SIG-M5 treated with dmso at 0.1 percent for 504 hours (cell line): ENCODE measurements around the gene CLSTN2.
A peak's percentile ranks its signal among the peaks of the same experiment; 100 is the strongest.

ENCODE experiments used
- DNase-seq: peaks from one replicate; lab custom pipeline; 2025; ENCODE audit not compliant: unreplicated experiment; lab: John Stamatoyannopoulos, UW

The CLSTN2 gene

DNA sequence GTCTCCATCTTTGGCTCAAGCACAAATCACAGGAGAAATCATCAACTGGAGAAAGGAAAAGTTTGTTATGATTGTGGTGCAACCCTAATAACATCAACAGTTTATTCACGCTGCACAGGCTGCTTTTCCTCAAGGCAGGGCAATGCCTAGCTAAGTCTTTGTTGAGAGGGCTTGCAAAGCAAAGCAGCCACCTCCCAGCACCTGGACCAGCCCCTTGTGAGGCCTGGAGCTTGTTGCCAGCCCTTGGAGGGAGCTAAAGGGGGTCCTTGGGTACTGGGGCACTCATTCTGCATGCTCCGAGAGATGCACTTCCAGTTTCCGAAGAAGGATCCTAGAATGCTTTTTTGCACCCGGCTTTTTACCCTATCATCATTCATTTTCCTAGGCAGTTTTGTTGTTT, 288.2 kb downstream of the CLSTN2 start:
- DNase-seq, result no peak

DNA sequence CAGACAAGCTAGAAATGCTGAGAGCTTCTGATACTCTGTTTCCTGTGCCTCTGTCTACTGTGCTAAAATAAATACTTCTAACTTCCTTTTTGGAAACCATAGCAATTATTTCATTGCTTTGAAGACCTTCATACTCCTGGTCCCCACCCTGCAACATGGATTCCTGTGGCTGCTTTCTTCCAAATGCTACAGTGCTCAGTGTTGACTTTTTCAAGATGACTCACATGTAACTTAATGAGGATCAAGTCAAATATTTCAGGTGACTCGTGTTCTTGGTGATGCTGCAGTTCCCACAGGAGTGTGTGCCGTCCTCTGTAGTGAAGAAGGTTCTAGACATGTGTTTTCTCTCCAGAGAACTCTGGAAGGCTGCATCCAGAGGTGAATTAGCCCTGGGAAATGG, 288.6 kb downstream of the CLSTN2 start:
- DNase-seq, result peak; percentile 51

DNA sequence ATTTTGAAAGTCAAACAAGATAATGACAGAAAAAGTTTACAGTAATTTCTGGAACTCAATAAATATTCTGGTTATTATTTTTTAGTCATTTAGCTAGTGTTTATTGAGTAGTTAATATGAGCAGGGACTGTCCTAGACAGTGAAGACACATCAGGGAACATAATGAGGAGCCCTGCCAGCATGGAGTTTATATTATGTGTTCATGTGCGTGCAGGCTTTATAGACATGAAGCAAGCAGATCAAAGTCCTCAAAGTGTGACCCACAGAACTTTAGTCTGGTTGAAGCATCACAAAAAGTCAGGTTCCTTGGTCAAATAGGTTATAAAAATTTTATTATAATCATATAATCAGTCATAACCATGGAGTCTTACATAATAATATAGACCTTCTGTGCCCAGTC, 289.3 kb downstream of the CLSTN2 start:
- DNase-seq, result no peak

DNA sequence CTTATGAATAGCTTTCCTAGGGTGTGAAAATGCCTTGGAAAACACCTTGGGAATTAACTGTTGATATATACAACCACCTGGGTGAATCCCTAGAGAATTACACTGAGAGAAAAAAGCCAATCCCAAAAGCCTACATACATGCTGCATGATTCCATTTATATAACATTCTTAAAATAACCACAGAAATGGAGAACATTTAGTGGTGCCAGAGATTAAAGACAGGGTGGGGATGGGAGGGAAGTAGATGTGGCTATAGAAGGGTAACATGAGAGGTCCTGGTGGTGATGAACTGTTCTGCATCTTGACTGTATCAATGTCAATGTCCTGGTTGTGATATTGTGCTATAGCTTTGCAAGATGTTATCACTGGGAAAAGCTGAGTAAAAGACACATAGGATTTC, 291.0 kb downstream of the CLSTN2 start:
- DNase-seq, result no peak

DNA sequence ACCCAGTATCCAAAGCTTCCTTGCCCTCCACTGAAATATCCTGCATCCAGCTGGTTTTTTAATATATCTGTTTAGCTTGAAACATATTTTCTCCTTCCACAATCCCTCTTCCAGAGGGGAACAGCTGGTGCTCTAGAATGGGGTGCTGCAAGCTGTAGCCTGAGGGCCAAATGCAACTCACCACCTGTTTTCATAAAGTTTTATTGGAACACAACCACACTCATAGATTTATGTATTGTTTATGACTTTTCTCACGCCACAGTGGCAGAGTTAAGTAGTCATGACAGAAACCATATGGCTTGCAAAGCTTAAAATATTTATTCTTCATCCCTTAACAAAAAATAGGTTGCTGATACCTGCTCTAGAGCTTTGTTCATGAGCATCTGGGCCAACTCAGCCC, 298.7 kb downstream of the CLSTN2 start:
- no peak for DNase-seq

DNA sequence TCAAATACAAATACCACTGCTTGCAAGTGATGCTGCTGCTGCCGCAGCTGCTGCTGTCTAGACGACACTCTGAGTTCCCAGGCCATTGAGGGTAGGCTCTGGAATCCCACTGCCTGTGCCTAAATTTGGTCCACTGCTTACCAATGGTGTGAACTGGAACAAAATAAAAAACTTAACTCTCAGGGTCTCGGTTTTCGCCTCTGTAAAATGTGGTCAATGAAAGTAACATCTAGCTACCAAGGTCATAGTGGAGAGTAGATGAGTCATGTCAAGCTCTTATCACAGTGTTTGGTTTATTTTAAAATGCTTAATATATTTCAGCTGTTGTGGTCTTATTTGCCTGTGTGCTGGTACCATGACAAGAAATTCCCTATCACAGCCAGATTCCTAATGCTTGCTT, 299.3 kb downstream of the CLSTN2 start:
- no peak for DNase-seq

DNA sequence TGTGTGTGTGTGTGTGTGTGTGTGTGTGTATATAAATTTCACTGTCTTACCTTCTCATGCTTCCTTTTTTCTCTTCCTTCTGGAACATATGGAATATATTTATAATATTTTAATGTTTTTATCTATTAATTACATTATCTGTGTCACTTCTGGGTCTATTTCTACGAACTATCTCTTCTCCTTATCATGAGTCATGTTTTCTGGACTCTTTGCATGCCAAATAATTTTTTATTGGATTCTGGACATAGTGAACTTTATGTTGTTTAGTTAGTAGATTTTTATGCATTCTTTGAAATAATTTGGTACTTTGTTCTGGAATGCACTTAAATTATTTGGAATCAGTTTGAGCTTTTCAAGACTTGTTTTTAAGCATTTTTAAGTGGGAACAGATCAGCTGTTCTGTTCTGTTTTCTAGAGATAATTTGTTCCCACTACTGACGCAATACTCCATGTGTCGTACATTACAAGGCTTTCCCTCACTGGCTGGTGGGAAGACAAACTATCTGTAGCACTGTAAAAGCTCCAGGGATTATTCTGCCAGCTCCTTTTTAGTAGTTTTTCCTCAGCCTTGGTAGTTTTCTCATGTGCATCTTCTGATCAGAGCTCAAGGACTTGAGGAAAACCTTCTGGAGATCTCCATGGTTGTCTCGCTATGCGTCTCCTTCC, 302.0 kb downstream of the CLSTN2 start:
- no peak for DNase-seq

DNA sequence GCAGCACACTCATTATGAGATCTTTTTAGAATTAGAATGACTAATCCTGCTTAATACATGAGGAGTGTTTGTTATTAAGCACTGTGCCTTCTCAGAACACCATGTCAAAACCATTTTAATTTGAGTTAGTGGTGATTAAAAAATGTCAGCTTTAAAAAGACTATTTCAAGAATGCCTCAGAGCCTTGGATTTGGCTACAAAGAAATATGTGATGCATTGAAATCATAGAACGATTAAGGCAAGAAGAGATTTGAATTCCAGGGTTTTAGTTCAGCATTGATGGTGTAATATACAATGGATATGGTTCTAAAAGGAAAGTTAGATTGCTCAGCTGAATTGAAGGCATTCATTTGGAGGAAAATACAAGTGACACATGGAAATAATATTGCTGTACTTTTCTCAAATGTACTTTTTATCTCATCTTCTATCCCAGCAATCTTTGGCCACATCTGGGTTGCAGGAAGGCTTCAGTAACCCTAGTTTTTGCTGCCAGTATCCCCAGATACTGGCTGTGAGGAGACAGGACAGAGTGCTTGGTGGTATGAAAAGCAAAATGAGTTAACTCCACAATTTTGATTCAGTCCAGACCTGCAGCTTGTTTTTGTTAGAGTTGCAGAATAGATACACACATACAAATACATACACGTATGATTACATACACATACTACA, 303.8 kb downstream of the CLSTN2 start:
- no peak for DNase-seq

DNA sequence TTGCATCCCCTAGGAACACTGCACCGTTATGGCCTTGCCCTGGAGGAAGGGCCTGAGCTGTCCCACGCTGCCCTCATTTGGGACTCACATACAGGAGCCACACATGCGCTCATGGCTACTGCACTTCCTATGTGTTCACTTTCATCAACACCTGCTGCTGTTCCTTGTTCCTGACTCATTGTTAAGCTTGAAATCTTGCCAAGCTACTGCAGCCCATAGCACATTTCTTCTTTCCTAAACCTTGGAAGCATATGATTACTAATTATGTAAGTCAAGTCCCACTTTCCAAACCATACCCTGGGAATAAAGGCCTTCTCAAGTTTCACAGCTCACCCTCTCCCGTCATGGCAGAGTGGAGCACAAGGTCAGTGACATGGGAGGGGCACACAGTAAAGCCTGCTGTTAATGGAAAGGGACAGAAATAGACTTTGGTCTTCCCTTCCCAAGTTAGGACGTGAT, 307.9 kb downstream of the CLSTN2 start:
- DNase-seq, result no peak

DNA sequence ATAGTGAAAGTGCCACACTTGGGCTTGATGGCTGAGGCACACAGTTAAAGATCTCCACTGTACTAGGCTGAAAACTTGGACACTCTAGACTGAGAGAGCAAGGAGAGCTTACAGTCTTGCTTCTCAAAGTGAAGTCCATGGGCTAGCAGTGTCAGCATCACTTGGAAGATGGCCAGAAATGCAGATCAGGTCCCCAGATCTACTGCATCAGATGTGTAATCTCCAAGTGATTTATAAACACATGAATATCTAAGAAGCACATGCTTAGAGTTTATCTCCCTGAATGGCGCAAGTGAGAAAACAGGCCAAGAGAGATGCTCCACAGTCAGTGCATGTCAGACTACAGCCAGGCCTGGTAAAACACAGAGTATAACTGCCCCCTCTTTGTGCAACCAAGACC, 308.6 kb downstream of the CLSTN2 start:
- no peak for DNase-seq

DNA sequence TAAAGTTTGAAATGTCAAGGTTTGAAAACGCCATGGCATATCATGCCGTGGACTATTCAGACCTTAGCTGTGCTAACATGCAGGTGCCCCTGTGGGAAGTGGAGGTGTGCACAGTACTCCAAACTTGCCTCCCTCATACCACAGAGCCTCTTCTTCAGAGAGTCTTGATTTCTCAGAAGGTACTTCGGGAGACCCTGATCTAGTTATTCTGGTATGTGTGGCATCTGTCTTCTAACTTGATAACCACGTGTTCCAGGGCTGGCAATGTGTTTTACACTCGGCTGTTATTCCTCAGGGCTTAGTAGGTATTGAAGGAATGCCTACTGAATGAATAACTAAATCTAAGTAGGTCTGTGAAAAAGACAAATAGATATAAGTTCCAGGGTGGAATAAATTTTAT, 309.9 kb downstream of the CLSTN2 start:
- DNase-seq, result no peak

DNA sequence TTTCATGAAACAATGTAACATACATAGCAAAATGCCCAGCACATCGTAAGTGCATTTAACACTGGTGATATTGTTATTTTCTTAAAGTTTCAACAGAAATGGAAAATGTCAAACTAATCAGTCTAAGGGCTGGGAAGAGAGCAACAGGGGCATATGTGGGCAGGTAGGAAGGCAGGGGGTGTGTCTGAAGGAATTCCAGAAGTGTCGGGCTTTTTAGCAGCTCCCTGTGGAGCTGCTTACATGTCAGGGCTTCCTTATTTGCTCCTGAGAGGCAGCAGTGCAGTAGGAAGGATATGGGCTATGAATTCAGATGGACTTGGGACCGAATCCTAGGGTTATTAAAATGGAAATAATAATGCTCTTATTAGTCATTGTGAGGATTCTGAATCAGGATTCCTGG, 311.6 kb downstream of the CLSTN2 start:
- DNase-seq, result no peak

DNA sequence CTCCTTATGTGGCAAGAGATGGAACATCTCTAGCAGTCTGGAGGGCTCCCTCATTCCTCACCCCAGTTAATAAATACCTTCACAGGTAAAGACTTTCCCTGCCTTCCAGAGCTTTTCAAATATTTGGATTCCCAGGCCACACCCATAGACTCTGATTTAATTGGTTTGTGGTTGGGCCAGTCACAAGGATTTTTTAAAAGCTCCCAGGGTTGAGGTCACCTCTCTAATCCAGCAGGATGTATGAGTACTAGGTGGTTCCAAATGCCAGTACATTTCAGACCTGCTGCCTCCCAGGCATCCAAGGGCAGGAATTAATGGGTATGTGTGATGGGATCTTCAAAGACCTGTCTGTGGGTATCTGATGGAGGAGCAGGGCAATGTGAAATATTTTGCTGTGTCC, 312.8 kb downstream of the CLSTN2 start:
- DNase-seq, result peak; percentile 4

DNA sequence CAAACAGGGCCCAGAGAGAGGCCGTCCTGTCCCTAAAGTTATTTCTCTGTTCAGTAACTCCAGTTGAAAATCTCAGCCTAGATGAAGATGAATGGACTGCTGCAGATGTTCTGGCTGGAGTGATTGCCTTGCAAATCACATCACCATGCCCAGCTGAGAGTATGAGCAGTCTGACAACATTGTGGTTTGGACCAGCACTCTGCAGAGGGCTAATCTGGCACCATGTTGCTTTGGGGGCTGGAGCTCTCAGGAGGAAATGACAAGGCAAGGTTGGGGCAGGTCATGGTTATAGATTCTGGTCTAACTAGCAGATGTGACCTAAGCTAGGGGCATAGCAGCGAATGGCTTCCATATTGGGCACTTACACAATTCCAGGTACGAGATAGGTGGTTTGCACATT, 314.2 kb downstream of the CLSTN2 start:
- DNase-seq, result no peak

DNA sequence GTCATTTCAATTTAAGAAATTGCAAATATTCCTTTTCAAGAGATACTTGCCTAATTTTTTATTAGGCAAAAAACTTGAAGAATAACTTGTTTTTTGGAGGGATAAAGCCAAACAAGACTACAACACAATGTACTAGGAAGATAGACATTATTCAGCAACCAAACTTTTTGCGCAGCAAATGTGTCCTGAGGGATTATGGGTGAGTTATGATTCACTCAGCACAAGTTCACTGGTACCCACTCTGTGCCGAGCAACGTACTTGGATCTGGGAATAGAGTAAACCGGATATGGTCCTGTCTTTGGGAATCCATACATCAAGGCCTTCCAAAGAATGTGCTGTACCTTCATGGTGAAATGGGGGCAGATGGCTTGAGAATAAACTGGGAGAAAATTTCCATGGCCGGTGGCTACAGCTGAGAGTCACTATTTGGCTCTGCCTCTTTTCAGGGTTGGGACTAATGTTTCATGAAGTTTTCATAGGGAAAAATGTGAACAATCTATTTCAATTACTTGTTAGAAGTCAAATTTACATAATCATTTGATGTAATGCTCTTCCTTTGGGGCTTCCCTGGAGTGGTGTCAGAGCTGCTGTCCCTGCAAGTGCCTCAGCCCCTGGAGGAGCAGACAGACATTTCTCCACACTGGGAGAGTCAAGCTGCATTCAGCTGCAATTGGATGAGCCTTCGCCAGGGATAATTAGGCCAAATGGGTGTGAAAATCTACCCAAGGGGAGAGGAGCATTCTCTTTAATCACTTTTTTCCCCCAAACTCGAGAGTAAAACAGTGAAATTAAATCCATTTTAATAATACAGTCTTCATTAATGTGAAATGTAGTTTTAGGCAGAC, 315.2 kb downstream of the CLSTN2 start:
- no peak for DNase-seq

DNA sequence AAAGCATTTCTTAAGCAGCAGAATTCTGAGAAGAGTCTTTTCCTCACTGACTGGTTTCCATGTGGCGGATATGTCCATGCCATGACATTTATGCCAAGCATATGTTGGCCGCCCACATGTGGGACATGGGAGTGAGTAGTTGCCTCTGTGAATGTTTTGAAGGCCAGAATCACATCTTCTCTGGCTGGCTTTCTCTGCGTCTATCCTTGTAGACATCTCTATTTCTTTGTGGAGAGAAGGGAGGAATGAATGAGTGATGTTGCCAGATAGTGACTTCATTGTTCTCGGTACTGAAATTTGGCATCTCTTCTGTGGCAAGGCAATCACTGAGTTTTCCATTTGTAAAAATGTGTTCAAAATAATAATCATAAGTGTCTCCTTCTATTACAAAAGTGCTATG, 316.0 kb downstream of the CLSTN2 start:
- no peak for DNase-seq

DNA sequence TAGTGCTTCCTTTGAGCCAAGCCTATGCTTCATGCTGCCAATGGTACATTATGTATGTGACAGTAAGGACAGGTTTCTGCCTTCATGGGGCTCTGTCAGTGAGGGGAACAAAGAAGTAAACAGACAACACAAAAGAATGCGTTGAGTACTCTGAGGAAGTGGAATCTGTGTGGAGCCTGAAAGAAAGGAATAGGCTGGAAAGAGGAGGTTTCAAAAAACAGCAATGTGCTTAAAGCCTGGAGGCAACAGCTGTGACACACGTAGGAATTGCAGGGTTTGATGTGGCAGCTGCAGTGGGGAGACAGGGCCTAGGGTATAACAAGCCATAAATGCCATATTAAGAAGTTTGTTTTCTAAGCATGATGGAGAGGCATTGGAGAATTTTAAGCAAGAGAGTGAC, 316.7 kb downstream of the CLSTN2 start:
- DNase-seq, result no peak

DNA sequence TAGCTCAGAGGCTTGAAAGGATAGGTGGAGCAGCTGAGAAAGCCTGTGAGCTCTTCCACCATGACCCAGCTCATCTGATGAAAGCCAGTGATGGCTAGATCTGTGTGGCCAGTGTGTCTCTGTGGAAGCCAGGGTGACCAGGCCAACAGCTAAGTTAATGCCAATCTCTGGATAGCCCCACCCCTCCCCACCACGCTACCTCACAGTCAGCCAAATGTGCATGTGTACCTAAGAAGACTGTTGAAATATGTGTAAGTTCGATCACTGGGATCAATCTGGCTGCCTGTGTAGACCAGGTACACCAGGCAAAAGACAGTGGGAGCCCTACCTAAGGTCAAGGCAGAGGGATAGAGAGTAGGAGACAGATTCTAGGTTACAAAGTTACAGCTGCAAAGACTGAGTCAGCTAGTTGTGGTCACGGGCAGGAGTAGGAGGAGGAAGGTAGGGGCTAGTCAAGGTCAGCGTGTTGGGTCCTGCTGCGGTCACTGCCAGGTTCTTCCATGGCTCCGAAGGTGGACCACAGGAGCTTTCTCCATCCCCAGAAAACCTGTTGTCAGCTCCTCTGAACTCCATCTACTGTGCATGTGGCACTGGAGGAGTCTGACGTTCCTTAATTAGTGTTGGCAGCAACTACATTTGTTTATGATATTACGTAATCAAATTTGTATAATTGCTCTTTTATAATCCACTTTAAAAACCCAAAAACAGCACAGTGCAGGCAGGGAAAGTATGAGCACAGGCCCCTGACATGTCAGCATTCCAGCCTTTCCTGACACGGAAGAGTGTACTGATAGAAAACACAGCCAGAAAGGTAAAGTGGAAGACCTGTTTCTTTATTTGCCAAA, 318.0 kb downstream of the CLSTN2 start:
- no peak for DNase-seq

DNA sequence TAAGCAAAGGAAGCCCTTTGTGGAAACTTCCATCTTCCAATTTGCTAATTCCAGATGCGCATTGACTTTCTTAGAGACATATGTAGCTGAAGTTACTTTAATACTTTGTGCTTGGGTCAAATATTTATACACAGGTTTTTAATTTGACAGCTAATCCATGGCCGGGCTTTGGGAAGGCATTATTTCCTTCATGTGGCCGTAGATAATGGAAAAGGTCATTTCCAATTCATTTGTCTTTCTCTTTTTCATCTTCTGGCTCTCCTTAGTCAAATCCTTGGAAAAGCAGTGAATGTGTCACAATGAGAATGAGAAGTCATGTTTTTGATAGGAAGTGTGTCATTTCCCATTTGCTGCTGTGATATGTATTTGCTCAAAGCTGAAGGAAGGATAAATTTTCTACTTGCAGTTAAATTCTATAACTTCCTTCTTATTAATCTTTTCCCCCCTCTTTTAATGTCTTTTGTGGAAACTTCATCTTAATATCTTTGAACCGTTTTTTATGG, 323.3 kb downstream of the CLSTN2 start:
- no peak for DNase-seq

DNA sequence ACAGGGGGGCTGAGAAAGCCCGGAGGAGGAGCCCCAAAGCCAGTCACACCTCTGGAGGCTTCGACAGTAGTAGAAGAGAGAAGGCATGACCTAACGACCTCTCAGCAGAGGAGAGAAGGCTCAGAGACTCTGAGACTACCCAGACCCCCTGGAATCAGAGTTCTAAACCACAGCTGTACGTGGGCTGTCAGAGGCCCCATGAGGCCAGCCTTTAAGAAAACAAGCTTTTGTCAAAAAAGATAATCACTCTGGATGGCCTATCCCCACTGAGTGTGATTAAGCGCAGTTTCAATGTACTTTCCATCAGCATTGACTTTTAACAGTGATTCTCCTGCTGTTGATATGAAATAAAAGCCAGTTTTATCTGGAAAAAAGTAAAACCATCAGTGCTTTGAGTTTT, 330.3 kb downstream of the CLSTN2 start:
- DNase-seq, result no peak

DNA sequence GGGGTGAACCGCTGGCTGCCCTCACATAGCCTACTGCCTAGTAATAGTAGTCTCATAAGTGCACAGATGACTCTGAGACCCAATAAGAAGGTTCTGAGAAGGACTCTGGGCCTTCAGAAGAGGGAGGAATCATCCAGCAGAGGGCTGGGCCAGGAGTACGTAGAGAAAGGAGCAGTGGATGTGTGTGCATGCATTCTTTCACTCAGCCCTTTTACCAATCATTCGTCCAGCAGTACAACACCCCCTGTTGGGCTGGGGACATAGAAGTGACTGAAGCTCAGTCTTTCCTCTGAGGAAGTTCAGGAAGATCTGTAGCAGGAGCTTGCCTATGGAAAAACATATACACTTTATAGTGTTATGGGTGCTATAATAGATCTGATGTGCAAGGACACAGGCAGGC, 333.1 kb downstream of the CLSTN2 start:
- DNase-seq, result no peak
